Measurements from ENCODE around the gene H2AZ2.
"Not testable (repeated sequence)": the region's sequence is repeated elsewhere in the genome, so short reads cannot be mapped to it uniquely, and the experiment has no call there.

Gene H2AZ2

DNA sequence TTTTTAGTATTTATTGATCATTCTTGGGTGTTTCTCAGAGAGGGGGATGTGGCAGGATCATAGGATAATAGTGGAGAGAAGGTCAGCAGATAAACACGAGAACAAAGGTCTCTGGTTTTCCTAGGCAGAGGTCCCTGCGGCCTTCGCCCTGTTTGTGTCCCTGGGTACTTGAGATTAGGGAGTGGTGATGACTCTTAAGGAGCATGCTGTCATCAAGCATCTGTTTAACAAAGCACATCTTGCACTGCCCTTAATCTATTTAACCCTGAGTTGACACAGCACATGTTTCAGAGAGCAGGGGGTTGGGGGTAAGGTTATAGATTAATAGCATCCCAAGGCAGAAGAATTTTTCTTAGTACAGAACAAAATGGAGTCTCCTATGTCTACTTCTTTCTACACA lies 22.4 kb upstream of the H2AZ2 start:
- DNase-seq = not testable (repeated sequence)

DNA sequence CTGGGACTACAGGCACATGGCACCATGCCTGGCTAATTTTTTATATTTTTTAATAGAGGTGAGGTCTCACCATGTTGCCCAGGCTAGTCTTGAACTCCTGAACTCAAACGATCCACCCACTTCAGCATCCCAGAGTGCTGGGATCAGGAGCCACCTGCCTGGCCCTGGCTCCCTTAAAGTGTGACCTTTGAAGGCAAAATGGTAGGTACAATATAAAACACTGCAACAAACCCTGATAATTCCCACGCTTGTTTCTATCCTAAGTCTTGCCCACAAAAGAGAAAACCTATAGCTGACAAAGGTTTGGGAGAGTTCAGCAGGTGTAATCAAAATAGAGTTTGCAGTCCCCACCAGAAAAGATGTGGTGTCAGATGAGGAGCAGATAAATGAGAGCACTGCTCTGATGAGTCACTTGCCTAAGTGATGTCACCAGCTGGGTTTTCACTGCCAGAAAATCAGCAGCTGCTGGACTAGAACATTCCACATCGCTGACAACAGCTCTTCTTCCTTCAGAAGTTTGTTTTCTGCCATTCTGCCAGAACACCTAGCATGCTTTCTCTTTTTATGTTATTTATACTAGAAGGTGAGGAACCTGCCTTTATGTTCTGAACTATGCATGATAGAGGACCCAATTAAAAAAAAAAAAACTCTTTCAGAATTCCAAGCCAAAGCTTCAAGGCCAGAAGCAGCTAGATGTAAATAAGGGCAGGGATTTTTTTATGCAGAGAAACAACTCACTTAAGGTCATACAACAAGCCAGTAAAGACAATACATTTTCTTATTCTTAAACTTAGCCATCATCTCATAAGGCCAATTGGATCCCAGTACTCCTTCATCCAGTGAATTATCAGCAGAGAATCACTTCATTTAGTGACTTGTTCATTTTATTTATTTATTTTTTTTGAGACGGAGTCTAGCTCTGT lies 19.4 kb upstream of the H2AZ2 start:
- peak in 1 of 2 donors; percentile 40 for DNase-seq

DNA sequence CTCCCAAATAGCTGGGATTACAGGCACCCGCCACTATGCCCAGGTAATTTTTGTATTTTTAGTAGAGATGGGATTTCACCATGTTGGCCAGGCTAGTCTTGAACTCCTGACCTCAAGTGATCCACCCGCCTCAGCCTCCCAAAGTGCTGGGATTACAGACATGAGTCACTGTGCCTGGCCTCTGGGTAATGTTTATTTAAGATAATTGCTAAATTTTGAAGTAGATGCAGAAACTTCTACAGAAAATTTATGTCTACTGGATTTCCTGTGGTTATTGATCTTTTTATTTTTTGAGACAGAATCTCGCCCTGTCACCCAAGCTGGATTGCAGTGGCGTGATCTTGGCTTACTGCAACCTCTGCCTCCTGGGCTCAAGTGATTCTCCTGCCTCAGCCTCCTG lies 14.1 kb upstream of the H2AZ2 start:
- DNase-seq = not testable (repeated sequence)

DNA sequence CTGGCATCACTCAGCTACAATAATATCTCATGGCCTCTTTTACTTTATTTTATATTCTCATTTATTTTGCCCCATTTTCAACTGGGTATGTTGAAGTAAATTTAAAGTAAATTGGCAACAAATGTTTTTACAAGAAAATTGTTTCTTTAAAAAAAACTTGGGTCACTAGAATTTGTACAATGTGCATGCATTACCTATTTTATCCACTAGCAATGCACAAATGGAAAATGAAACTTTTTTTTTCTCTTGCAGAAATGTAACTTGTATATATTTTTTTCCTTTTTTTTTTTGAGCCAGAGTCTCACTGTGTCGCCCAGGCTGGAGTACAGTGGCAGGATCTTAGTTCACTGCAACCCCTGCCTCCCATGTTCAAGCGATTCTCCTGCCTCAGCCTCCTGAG lies 10.3 kb upstream of the H2AZ2 start:
- no peak for DNase-seq

DNA sequence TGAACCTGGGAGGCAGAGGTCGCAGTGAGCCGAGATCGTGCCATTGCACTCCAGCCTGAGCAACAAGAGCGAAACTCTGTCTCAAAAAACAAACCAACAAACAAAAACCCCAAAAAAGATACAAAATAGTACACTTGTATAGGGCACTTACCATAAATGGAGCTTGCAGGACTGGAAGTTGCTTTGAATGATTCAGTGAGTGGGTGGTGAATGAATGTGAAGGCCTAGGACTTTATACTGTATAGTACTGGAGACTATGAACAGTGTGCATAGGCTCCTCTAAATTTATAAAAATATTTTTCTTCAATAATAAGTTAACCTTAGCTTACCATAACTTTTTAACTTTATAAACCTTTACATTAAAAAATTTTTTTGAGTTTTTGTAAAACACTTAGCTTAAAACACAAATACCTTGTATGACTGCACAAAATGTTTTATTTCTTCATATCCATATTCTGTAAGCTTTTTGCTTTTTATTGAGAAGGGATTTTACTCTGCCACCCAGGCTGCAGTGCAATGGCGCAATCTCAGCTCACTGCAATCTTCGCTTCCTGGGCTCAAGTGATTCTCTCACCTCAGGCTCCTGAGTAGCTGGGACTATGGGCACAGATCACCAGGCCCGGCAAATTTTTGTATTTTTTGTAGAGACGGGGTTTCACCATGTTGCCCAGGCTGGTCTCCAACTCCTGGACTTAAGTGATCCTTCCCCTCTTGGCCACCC lies 6.9 kb upstream of the H2AZ2 start:
- DNase-seq = no peak

DNA sequence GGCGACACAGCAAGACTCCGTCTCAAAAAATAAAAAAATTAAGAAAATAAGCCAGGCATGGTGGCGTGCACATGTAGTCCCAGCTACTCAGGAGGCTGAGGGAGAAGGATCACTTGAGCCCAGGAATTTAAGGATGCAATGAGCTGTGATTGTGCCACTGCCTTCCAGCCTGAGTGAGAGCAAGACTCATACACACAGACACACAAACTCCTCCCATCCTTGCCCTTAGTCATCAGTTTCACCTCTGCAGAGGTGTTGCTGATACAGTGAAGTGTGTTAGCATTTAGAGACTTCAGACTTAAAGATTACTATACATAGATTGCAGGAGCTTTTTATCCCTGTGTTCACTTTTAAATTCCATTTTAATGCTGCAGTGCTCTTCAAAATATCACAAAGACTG lies 5.5 kb upstream of the H2AZ2 start:
- no peak for DNase-seq

DNA sequence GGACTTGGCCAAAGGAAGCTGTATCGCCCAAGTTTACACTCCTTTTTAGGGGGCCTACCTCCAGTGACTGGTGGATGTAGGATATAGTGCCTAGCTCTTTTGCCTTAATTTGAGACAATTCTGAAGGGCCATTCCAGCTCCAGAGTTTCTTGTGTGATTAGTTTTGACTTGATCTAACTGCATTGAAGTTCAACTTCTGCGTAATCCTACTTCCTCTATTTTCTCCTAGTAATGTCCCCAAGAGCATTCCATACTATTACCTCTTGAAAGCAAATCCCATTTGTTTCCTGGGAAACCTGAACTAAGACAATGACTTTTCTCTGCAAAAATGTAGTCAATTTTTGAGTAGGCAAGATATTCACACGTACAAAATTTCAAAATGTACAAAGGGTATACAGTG lies 4.7 kb upstream of the H2AZ2 start:
- no peak for DNase-seq

DNA sequence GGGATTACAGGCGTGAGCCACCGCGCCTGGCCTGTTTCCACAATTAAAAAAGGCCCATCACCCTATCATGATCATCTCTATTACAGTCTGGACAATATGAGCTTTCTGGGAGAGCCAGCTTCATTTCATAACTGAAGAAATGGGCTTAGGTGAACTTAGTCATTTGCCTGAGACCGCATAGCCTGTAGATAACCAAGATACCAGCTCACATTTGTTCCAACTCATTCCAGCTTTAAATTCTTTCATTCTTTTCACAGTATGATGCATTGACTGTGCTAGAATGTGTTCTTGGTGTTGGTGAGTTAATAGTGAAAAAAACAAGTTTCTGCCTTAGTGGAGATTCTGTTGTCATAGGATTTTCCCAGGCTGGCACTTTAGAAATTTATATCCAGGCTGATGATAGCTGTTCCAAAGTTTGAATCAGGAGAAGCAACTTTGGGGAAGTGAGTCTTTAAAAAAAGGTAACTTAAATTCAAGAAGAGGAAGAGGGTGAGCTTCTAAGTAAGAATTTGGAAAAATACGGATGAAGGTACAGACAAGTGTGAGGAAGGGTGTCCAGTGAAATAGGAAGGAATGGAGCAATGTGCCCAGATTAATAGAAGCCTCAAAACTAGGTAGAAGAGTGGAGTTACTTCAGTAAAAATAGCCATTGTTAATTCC lies 2.1 kb upstream of the H2AZ2 start:
- DNase-seq = no peak

DNA sequence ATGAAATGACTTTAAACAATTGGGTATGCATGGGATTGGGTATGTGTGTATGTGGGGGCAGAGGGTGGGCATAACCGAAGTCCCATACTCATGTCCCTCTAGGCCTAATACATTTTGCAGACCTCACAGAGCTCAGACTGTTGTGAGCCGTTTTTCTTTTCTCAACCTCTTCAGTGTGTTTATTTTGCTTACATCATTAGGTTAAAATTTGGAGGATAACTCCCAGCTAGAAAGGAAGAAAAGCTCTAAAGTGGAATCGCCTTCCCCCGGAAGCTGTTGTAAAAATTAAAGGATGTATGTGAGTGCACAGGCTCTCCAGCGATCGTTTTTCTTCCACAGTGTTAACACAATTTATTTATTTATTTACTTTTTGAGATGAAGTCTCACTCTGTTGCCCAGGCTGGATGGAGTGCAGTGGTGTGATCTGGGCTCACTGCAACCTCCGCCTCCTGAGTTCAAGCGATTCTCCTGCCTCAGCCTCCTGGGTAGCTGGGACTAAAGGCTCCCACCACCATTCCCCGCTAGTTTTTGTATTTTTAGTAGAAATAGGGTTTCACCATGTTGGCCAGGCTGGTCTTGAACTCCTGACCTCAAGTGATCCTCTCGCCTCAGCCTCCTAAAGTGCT lies 1.5 kb upstream of the H2AZ2 start:
- no peak for DNase-seq

DNA sequence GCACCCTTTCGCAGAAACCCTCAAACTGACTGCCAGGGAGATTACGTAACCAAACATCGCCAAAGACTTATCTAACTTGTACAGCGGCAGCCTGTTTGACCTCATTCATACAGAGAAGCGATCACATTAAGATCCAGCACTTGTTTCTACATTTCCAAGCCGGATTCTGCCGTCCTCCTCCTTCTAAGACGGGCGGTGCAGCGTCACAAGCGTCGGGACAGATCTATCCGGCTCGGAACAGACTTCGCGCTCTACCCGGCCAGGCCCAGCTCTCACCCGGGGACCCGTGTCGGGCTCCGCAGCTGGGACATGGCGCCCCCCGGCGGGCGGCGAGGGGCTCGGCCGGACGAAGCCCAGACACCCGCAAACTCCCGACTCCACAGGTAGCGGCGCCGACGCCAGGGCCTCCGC lies 373 bp downstream of the H2AZ2 start:
- DNase-seq = peak; percentile 81 to 86

DNA sequence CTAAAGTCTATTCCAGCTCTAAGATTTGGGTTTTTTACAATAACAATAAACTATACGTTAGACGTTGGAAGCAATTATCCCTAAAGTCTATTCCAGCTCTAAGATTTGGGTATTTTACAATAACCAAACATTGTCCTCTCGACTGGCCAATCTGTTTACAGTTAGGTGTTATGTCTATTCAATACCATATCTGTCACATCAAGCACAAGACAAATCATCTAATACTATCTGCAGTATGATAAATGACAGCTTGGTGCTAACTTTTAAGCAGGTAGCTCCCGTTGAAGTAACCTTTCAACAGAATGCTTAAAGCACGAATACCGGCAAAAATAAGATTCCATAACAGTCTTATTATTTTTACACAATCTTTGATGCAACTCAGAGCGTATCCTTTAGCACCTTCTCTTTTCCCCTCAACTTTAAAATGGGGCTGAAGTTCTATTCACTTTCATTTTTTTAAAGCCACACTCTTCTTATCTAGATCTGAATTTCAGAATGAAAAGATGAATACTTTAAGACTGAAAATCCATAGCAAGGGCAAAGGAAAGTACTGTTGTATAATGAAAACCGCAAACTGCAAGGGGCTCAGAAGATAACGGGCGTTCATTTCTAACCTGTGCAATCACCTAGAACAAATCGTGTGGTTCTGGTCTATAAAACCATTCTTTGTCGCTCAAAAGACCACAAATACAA lies 925 bp downstream of the H2AZ2 start:
- no peak for DNase-seq

DNA sequence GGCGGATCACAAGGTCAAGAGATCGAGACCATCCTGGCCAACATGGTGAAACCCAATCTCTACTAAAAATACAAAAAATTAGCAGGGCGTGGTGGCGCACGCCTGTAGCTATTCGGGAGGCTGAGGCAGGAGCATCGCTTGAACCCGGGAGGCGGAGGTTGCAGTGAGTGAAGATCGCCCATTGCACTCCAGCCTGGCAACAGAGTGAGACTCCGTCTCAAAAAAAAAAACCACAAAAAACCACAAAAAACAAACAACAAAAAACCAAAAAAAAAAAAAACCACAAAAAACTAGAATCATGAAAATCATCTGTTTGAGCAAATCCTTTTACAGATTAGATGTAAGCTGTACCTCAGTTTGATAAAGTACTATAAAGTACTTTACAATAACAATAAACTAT lies 1.5 kb downstream of the H2AZ2 start:
- not testable (repeated sequence) for DNase-seq

DNA sequence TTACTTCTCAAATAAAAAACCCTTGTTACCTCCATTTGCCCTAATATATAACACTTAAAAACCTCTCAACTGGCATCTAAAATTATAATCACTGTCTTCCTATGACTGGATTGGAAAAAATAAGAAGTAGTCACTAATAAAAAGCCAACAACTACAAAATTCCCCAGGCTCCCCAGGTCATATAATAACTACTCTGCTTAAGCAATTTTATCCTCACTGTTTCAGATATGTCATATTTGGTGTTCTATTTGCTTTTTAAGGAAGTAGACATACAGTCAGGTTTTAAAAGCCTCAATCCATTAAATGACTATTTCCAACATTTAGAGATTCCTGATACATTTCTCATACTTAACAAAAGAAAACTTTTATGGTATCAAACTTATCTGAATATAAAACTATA lies 2.4 kb downstream of the H2AZ2 start:
- no peak for DNase-seq

DNA sequence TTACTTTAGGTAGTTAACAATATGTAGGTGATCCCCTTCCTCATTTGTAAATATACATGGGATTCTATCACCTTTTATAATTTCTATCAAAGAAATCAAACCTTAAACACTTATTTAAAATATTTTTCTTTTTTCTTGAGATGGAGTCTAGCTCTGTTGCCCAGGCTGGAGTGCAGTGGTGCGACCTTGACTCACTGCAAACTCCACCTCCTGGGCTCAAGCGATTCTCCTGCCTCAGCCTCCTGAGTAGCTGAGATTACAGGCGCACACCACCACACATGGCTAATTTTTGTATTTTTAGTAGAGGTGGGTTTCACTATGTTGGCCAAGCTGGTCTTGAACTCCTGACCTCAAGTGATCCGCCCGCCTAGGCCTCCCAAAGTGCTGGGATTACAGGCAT lies 4.4 kb downstream of the H2AZ2 start:
- not testable (repeated sequence) for DNase-seq

DNA sequence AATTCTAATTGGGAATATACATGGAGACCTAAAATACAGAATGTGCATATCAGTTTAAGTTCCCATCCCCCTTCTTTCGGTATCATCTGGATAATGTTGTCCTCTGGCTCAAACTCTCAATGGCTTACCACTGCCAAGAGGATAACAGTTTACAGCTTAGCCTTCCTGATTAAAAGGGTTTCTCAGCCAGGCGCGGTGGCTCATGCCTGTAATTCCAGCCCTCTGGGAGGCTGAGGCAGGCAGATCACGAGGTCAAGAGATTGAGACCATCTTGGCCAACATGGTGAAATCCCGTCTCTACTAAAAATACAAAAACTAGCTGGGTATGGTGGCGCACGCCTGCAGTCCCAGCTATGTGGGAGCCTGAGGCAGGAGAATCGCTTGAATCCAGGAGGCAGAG lies 5.2 kb downstream of the H2AZ2 start:
- not testable (repeated sequence) for DNase-seq

DNA sequence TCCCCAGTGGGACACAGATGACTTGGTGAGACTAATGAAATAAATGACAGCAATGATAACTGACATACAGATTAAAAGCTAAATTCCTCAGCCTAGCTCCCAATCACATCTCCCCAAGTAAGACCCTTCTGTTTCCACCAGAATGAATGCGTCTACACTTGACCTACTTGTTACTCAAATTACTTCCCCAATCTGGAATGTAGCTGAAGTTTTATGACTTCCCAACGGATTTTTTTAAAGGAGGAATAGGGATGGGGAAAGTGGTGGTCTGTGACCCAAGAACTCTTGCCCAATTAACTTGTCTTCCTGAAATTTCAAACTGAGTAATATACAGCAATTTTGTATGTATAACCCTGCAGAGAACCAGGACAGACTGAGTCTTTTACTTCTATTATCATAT lies 9.1 kb downstream of the H2AZ2 start:
- DNase-seq = no peak

DNA sequence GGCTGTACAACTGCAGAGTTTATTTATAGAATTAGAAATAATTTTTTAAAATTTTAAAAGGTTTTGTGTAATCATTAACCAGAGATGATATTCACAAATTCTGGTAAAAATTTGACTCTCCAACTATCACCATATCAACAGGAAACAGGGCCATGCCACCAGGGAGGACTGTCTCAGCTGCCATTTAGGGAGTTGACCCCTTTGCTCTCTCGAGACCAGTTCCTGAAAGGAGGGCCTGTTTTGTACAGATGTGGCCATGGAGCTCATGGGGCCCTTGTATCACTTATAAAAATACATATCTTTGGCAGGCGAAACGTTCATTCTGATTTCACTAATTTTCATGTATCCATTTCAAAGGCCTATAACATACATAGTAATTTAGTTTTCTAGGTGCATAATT lies 20.3 kb downstream of the H2AZ2 start:
- DNase-seq = no peak

DNA sequence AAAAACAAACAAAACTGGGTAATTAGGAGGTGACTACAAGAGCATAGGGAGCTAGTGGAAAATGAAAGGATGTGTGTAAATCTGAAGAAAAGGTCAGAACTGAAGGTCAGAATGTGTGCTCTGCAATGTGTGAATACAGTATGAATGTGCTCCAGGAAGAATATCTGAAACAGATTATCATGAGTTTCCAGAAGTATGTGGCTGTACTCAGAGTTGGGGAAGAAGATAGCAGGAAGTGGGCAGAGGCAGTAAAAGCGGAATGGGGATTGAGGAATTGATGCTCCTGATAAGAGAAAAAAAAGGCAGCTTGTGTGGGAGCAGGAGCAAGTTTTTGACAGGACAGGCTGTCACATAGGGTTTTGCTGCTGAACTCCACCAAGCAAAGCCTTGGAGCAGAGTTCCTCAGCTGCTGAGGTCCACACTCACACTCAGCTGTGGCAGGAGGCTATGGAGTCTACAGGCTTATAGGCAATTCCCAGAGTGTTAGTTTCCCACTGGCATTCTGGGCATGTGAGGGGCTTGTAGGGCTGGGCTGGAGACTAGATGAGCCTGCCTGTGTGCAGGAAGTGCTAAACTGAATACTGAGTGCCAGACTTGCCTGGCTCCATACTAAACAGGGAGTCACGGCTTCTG lies 22.9 kb downstream of the H2AZ2 start:
- DNase-seq = no peak

DNA sequence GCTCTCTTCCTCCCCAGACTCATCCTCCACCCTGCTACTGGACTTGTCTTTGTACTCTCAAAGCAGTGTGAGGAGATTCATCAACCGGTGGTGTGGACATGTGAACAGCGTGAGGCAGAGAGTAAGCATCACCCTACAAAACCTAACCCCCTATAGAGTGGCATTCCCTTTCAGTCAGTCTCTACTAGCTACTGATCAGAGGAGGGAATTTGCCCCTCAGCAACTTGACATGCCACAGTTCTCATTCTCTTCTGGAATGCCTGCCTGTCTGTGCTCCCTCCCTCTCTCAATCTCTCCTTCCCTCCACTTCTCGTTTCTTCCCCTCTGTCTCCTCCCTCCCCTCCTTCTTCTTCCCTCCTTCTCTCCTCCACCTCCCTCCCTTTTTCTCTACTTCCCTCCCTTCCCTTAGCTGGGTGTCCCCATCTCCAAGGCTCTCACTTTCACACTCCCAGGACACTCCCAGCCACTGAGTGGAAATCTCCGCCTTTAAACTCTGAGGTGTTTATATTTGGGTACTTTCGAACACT lies 24.6 kb downstream of the H2AZ2 start:
- no peak for DNase-seq

DNA sequence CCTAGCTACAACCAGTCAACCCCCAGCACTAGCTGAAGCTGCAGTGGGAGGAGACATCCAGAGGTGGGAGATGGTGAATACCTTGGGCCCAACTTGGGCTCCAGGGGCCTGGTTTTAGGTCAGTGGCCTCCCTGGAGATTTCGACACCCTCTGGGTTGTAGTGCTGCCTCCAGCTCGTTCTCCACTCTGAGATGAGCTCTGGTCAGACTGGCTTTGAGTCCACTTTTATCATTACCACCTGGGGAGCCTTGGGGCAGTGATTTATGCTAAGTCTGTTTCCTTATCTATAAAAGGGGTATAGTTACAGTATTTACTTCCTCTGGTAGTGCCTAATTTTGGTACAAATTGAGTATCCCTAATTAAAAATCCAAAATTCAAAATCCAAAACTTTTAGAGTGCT lies 28.6 kb downstream of the H2AZ2 start:
- DNase-seq = no peak

DNA sequence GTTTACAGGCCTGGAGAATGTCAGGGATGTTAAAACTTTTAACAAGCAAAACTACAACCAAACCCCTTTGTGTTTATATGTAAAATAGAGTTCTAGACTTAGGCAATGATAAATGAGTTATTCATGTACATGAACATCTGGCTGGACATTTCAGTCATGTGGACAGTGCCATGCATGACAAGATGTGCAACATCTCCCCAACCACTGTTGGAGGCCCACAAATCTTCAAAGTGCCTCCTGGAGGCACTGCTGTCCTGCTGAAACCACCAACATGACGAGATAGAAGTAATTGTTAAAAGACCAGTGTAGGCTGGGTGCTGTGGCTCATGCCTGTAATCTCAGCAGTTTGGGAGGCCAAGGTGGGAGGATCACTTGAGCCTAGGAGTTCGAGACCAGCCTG lies 33.0 kb downstream of the H2AZ2 start:
- no peak for DNase-seq

DNA sequence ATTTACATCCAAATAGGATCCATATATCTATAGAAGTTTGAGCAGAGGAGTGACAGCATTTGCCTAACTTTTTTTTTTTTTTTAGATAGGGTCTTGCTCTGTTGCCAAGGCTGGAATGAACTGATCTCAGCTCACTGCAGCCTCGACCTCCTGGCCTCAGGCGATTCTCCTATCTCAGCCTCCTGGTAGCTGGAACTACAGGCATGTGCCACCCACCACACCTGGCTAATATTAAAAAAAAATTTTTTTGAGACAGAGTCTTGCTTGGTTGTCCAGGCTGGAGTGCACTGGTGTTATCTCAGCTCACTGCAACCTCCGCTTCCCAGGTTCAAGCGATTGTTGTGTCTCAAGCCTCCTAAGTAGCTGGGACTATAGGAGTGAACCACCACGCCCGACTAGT lies 36.3 kb downstream of the H2AZ2 start:
- no peak for DNase-seq
